ENCODE measurements around the gene ZSCAN25. TPM values are rescaled to one million over a fixed set of nuclear protein-coding genes. Genes with fewer than 3 reads are reported as not detected.

Gene ZSCAN25
- total RNA-seq, 1 donor from 2014 or later, result 12.3 TPM

DNA sequence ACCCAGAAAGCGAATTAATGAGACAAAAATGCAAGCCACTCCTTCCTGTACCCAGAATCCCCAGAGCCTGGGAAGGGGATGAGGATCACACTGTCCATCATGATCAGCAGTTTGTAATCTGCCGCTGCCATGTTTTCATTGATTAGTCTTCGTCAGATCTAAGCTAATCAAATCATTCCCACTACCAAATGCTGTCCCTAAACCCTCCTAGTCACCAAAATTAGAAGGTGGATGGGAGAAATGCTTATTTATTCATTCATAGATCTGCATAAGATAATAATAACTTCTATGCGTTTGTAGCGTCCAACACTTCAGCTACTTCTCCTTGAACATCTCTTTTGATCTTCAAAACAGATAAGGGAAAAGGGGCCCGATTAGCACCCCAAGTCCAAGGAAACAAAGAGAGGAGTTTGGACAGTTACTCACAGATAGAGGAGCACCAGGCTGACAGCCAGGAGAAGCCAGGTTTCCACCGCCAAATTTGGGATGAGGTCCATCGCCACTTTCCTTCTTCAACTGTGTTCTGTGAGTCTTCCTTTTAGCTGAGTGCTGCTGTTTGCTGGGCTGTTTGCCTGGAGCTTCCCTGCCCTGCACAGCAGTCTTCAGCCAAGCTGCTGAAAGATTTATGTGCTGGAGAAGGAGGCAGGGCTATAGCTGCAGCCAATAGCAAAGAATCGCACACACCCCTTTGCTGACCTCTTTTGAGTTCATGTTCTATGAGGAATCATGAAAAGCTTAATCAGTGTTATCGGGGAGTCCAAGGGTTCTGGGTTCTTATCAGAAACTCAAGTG lies 62.9 kb downstream of the ZSCAN25 start, which contains the start of gene CYP3A5:
TSS of gene CYP3A5 (minus strand) at position 597 of the 792 bp plus-strand sequence. CDS start at position 497, 100 bp downstream.
- Histone ChIP-seq H3K9me3 (no peaks in the 10 kb centered on the region), H3K4me1 (peaks cover 13% of the 10 kb centered on the region), H3K27ac (peak within 1 kb of the TSS; percentile 4), H3K36me3 (no peaks in the 10 kb centered on the region), H3K4me3 (peak within 1 kb of the TSS; percentile 27 to 28), H3K27me3 (no peaks in the 10 kb centered on the region)
- no peak for TF ChIP-seq POLR2A (IDR thresholded peaks at IDR 0.05)
- TF ChIP-seq POLR2AphosphoS5 (IDR thresholded peaks at IDR 0.05; ENCODE audit: insufficient read depth in 1 of 2, low read depth in 1 of 2), result peak in 1 of 2 donors; percentile 61
- DNase-seq (ENCODE audit: extremely low spot score in 2 of 2), result no peak
- intact Hi-C loops (cut with DNase I), result no loop called here

Other genes with a start within 250 kb of the ZSCAN25 start
- gene ARPC1B, start 242.2 kb upstream of the ZSCAN25 start, total RNA-seq, result 114 TPM
- gene PDAP1, start 208.3 kb upstream of the ZSCAN25 start, total RNA-seq, result 48.1 TPM
- gene BUD31, start 208.0 kb upstream of the ZSCAN25 start, total RNA-seq, result 52.3 TPM
- gene PTCD1, start 178.1 kb upstream of the ZSCAN25 start, total RNA-seq, result 6.1 TPM
- gene CPSF4, start 178.0 kb upstream of the ZSCAN25 start, total RNA-seq, result 23.8 TPM
- 463 TPM for gene ATP5MF, start 150.8 kb upstream of the ZSCAN25 start, total RNA-seq
- gene ZNF789, start 144.1 kb upstream of the ZSCAN25 start, total RNA-seq, result 14.5 TPM
- 36.1 TPM for gene ZNF394, start 116.7 kb upstream of the ZSCAN25 start, total RNA-seq
- 7.1 TPM for gene ZKSCAN5, start 112.3 kb upstream of the ZSCAN25 start, total RNA-seq
- 3.4 TPM for gene FAM200A, start 64.8 kb upstream of the ZSCAN25 start, total RNA-seq
- gene ZNF655, start 58.3 kb upstream of the ZSCAN25 start, total RNA-seq, result 144 TPM
- 1.2 TPM for gene TMEM225B, start 18.7 kb upstream of the ZSCAN25 start, total RNA-seq
- gene CYP3A5, start 63.0 kb downstream of the ZSCAN25 start, total RNA-seq, result 80.3 TPM
- not detected for gene CYP3A7, start 118.2 kb downstream of the ZSCAN25 start, total RNA-seq
- gene CYP3A4, start 167.2 kb downstream of the ZSCAN25 start, total RNA-seq, result not detected
- gene CYP3A43, start 211.1 kb downstream of the ZSCAN25 start, total RNA-seq, result not detected

Measured in vagina (tissue), 2 donors.